ENCODE results near the gene PDZD2.
"Not testable (repeated sequence)": the region's sequence is repeated elsewhere in the genome, so short reads cannot be mapped to it uniquely, and the experiment has no call there.

The PDZD2 gene

DNA sequence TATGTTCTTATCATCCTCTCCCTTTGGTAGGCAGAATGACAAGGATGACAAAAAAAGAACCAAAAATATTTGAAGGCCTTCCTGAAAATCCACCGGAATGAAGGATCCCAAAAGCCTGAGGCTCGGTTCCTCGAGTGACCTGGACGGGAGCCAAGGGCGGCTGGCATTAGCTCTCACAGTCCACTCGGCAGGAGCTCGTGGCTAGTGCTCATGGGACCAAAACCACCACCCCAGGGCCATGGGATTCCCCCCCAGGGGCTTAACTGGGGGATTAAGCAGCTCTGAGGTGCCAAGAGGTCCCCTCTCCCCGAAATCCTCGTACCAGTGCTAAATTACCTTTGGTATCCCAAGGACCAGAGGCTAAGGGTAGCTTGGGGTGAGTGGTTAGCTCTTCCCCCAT lies 586 bp upstream of the PDZD2 start:
- DNase-seq: no peak

DNA sequence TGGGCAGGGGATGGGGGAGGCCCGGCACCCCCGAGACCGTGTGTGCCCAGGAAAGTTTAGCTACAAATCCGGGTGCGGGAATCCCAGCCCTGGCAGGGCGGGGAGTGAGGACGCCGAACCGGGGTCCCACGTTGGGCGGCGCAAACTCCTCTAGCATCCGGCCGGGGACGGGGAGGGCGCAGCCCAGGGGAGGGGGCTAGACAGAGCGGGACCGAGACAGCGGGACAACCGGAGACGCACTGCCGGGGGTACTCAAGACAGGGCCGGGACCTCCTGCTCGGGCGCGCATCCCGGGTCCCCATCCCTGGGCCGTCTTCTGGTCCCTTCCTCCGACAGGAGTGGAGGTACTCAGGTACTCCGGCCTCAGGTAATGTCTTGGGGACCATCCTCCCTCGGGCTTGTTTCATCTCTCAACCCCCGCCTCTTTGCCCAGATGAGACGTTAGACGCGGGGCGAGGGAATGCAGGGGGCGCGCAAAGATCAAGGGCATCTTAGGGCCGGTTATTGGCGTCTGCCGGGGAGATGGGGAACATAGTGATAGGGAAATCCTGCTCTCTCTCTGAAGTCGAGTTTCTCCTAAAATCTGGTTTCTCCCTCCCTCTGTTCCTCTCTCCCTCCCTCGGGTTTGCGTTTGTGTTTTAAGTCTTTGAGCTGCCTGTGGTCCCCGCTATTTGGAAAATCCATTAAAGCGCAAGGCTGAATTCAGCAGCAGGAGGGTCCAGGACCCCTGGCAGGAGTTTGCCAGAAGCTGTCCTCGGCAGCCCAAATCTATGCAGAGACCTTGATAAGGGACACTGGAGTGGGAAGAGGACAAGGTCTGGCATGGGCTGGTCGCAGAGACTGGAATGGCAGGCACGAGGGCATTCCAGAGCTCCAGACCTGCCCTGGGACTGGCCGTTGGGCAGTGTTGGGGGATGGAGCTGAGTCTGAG lies 815 bp downstream of the PDZD2 start:
- DNase-seq: peak; percentile 70

DNA sequence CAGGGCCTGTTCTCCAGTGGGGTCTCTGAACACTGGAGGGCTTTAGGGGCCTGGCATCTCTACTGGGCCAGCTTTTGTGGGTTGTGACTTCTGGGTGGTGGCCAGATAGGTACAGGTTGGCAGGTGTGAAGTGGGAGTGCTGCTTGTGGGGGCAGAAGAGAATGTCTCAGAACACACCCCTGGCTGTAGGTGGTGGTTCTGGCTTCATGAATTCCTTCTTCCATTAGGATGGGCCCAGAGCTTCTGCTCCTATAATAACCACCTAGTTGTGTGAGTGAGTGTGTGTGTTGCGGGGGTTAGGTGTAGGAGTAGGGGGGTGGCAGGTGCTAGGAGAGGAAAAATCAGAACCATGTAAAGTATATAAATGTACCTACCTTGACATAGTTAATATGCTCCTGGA lies 1.6 kb downstream of the PDZD2 start:
- DNase-seq: no peak

DNA sequence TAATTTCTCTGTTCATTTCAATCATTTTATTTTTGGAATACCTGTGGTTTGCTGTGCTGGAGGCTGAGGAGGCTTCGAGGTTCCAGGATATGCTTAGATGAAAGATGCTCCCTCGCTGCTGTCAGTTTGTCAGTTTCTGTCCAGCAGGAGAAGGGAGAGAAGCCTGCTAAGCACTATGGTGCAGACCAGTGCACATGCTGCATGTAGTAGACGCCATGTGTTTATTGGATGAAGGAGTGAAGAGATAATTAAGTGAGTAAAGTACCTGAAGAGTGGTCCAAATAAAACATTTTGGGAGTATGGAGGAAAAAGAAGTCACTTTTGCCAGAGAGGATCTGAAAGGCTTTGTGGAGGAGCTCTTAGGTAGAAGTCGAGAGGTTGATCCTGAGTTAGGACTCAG lies 2.1 kb downstream of the PDZD2 start:
- no peak for DNase-seq

DNA sequence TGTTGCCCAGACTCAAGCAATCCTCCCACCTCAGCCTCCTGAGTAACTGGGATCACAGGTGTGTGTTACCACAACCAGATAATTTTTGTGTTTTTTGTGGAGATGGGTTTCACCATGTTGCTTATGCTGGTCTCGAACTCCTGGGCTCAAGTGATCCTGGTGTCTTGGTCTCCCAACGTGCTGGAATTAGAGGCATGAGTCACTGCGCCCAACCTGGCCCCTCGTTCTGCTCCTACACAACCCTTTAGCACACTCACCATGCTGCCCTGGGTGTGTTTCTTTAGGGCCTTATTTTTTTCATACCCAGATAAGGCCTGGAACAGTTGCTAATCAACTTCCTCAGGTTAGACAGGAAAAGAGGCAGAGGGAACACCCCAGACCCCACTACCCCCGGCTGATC lies 2.6 kb downstream of the PDZD2 start:
- no peak for DNase-seq

DNA sequence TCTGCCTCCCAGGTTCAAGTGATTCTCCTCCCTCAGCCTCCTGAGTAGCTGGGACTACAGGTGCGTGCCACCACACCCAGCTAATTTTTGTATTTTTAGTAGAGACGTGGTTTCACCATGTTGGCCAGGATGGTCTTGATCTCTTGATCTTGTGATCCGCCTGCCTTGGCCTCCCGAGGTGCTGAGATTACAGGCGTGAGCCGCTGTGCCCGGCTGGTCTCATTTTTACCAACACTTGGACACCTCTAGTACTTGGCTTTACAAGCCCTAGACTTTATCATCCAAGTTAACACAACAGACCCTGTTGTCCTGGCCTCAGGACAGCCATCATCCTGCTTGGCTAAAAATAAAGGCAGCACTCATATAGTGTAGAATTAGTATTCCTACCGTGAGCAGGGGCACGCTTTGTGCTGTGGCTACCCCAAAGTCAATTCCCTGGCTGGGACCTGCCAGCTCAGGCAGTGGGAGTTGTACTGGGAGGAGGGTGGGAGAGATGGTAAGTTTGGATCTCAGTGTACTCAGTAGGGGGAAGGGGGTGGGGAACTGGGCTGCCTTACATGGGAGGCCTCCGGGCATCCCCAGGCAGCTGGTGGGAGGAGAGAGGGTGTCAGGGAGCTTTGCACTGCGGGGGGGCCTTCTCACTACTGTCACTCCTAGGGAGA lies 6.6 kb downstream of the PDZD2 start:
- DNase-seq: no peak

DNA sequence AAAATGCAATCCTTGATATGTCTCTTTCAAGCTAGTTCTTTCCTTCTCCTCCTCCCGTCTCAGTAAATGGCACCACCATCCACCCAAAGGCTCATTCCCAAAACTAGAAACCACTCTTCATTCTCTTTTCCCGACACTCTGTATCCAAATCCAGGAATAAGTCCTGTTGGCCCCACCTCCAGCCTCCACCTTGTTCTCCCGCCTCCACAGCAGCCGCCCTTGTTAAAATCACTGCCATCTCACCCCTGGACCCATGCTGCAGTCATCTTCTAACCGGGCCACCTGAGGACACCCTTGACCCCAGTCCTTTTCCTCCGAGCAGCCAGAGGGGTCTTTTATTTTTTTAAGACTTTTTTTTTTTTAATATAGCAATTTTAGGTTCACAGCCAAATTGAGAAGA lies 9.4 kb downstream of the PDZD2 start:
- no peak for DNase-seq

DNA sequence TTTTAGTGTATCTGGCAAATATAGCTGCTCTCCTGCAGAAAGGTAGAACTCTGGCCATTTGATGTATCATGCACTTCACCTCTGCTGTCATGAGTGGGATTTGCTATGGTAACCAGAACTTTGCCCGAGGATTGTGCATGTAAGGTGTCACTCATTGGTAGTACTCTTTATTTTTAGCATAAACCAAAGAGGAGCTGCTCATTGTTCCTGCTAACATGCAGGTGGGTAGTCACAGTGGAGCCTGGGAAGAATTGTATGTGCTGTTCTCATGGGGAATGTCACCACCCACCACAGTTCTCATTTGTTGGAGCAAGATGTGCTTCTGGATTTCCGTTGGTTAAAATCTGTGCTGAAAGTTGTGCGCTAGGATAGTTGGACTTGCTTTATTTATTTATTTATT lies 12.3 kb downstream of the PDZD2 start:
- DNase-seq: no peak

DNA sequence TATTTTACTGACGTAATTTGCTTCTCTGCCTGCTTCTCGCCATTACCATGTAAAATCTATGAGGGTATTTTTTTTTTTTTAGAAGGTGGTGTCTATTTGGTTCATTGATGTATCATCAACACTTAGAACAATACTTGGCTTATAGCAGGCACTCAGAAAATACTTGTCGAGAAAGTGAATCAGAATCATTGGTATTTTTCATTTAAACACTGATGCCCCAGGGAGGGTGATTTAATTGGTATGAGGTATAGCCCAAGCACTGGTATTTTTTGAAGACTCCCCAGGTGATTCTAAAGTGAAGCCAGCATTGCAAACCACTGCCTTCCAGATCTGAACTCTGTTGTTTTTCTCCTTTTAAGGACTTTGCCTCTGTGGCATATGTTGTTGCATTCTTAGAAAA lies 16.6 kb downstream of the PDZD2 start:
- DNase-seq: no peak

DNA sequence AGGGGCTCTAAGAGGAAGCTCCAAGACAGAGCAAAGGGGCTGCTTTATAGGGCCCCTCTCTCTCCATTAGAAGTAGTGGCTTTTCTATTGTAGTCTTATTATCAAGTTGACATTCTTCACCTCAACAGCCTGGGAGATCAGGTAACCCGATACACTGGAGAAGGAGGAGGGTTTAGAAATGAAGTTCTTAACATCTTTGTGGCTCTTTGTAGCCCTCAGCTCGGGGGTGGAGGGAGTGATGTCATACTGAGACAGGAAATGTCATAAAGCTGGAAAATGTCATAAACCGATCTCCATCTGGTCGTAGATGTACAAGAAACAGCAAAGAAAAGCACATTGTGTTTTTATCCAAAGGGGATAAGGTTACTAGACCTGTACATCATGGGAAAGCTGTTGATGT lies 17.9 kb downstream of the PDZD2 start:
- DNase-seq: no peak

DNA sequence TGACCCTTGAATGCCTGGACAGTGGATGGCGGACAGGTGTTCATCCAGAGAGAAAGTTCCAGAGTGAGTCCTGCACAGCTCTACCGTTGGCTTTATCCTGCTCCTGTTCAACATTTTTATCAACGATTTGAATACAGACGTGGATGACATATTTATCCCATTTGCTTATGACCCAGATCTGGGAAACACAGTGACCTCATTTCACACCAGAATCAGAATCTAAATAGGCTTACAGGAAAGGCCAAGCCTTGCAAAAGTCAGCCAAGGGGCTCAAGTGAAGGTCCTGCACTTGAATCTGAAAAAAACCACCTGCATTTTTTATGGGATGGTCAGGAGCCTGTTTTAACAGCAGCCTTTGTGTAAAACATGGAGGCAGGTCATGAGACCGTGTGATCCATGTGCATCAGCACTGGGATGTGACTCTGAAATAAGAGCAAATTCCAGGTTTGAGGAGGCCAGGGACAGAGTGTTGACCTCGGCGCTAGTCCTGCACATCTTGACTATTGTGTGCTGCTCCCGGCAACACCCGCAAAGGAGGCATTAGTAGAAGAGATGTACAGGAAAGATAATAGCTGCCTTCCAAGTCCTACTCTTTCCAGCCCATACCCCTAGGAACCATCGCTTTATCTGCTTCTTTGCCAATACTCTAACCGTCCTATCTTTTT lies 18.5 kb downstream of the PDZD2 start:
- DNase-seq: no peak

DNA sequence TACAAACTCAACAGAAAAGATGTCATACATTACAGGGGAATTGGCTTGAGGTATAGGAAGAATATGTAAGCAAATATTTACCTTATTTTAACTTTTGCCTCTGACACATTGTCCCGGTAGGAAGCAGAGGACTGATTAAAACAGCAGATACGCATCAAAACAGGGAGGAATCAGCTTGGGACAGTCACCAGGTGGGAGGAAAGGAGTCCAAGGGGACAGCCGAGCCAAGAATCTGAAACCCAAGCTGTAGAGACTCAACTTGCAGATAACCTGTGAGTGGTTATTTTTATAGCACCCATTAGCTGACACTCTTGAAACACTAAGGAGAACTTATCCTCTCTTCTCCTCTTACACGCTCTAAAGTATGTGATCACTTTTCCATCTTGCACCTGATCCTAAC lies 22.3 kb downstream of the PDZD2 start:
- DNase-seq: no peak

DNA sequence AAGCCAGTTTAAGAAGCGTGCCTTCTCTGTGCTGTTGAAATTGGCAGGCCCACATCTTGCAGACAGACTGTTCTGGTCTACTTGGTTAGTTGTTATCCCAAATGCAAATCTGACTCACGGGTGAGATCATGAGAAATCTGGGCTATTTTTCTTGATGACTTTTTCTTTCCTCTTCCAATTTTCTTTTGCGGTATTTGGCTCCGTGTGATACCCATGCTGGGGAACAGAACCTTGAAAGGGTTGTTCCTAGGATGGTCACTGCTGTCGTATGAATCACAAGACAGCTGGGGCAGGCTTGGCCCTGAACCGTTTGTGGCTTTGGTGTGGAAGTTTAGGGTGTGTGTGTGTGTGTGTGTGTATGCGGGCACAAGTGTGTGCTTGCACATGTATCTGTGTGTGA lies 24.6 kb downstream of the PDZD2 start:
- no peak for DNase-seq

DNA sequence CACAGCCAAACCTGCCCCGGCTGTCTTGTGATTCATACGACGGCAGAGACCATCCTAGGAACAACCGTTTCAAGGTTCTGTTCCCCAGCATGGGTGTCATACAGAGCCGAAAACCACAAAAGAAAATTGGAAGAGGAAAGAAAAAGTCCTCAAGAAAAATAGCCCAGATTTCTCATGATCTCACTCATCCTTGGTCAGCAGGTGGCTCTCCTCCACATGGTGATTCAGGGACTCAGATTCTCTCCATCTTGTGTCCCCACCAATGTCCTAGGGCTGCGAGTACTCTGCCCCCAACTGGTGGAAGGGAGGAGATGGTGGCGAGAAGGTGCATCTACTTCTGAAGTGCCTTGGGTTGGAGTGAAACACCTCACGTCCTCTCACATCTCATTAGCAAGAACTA lies 25.6 kb downstream of the PDZD2 start:
- no peak for DNase-seq

DNA sequence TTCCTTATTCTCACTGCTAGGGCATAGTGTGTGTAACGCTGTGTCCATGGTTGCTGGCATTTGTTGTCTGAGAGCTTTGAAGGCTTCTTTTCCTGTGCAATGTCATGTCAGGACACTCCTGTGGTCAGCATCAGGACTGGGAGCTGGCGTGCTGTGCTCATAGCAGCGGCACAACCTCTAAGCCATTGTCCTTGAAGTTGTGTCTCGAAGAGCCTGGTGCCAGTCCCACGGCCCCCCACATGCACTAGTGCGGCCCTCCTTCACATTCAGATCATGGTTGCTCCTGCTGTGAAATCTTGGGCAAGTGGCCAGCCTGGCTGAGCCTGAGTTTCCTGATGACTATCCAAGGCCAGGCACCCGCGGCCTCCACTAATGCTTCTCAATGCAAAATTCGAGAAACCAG lies 32.4 kb downstream of the PDZD2 start:
- no peak for DNase-seq

DNA sequence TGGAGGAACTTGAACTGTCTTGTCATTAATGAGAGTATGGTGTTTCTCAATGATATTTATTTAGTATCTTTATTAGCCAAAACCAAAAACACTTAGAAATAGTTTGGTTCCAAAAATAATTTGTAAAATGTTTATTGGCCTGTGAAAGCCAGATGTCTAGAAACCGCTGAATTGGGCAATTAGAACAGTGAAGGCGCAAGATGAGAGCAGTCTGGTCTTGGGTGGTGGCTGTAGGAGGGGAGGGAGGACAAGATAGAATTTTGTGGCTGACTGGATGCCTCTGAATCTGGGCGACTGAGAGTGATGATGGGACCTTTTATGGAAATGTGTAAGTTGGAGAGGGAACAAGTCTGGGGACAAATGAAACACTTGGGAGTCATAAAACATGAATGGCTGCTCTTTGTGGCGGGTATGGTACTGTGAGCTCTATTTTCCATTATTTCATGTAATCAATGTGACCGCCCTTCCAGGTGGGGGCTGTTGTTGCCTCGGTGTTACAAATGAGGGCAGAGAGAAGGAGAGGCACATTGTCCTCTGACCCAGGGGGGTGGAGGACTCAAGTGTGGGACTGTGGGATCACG lies 35.5 kb downstream of the PDZD2 start:
- no peak for DNase-seq

DNA sequence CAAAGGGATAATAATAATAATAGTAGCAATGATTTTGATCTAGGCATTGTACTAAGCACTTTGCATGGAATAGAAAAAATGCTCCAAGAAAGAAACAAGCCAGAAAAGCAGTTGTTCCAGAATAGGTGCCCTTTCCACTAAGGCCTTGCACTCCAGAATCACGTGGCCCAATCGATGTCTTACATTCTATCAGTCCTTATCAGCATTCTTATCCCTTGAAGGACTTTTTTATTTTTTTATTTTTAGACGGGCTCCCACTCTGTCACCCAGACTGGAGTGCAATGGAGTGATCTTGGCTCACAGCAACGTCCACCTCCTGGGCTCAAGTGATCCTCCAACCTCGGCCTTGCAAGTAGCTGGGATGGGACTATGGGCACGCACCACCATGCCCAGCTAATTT lies 36.5 kb downstream of the PDZD2 start:
- no peak for DNase-seq

DNA sequence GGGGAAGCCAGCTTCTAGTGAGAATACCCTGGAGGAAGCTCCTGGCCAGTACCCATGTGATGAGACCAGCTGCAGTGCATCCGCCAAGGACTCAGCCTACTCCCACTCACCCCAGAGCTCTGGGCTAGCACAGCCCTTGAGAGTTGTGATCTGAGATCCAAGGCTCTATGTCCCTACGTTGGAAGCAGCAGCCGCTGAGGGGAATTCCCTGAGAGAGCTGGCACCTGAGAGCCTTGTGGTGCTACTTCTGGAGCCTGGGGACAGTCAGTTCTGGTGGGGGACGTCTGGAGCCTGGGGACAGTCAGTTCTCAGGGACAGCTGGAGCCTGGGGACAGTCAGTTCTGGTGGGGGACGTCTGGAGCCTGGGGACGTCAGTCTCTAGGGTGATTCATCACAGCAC lies 39.2 kb downstream of the PDZD2 start:
- no peak for DNase-seq

DNA sequence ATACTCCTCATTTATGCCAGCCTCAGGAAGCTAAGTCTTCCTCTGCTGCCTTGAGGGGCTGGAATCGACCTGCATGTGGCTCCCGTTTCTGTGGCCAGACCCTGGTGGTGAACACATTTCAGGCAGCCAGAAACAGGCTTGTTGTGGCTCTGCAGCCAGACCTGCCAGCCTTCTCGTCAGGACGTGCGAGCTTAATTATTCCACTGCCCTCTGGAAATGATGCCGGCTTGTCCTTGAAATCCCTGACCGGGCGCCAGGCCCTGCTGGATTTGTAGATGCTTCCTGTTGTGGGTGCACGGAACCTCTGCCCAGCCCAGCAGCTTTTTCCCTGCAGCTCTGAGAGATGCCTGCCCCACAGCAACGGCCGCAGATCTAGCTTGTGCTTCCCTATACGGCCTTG lies 41.6 kb downstream of the PDZD2 start:
- DNase-seq: no peak

DNA sequence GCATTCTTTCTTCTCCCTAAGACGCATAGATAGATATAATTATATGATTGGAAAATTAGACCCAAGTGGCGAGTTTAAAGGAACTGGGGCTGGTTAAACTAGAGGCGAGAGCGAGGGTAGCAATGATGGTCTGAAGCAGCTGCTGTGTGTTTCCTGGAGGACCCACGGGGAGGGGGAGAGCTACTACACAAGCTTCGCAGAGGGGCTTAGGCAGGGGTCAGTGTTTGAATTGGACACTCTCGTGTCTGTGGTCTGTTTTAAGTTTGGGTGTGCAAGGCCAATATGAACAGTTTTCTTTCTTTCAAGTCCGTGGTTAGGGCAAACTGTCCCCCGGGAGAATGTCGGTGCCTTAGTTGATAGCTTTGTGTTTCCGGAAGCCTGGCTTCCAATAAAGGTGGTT lies 43.1 kb downstream of the PDZD2 start:
- DNase-seq: no peak

DNA sequence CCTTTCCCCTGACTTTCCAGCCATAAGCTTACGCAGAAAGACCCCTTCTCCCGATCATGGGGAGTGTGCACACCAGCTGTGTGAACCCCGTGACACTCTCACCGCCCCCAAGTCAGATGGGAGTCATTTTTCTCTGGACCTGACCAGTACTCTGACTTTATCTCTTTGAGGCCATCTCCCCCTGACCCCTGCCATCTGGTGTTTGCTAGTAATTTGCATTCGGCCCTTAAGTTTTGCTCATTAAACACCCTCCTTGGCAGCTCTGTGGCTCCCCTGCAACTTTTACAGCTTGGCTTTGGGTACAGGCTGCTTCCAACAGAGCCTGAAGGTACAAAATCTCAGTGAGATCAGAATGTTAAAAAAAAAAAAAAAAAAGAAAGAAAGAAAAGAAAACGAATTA lies 43.9 kb downstream of the PDZD2 start:
- no peak for DNase-seq

DNA sequence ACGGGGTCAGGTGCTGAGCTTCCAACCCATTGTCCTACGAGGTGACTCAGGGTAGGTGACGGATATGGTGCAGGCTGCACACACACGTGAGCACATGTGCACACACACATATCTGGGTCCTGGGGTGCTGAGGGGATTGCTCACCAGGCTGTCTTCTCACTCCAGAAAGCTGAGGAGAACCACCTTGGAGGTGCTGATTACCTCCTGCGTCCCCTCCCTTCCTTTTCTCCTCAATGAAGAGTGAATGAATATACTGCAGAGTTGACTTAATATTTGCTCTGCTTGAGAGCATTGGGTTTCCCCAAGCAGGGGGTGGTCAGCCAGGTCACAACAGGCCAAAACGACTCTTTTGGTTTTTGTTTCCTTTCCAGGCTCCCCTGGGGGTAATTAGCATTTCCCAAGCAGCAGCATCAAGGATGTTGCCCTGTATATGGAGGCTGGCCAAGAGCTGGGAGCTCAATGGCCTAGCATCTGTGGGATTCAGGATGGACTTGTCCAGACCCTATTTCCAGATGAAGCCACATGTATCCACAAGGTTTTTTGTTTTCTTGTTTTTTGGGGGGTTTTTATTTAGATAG lies 49.7 kb downstream of the PDZD2 start:
- no peak for DNase-seq

DNA sequence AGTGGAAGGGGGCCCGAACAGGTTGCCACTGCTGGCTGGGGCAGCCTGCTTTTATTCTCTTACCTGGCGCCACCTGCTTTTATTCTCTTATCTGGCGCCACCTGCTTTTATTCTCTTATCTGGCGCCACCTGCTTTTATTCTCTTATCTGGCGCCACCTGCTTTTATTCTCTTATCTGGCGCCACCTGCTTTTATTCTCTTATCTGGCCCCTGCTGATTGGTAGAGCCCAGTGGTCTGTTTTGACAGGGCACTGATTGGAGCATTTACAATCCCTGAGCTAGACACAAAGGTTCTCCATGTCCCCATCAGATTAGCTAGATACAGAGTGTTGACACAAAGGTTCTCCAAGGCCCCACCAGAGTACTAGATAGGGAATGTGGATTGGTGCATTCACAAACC lies 52.5 kb downstream of the PDZD2 start:
- not testable (repeated sequence) for DNase-seq
